Measurements from ENCODE around the gene IL16.
"Not testable (repeated sequence)": the region's sequence is repeated elsewhere in the genome, so short reads cannot be mapped to it uniquely, and the experiment has no call there.

IL16 gene

GRCh38 chr15:81313686-81314085 is 117.0 kb downstream of the IL16 start:
- no peak for DNase-seq (ENCODE audit: low read depth in 2 of 2)

- DNase-seq (ENCODE audit: low read depth in 2 of 2) = no peak
Observed at GRCh38 chr15:81314378-81314777, 117.7 kb downstream of the IL16 start.

DNA sequence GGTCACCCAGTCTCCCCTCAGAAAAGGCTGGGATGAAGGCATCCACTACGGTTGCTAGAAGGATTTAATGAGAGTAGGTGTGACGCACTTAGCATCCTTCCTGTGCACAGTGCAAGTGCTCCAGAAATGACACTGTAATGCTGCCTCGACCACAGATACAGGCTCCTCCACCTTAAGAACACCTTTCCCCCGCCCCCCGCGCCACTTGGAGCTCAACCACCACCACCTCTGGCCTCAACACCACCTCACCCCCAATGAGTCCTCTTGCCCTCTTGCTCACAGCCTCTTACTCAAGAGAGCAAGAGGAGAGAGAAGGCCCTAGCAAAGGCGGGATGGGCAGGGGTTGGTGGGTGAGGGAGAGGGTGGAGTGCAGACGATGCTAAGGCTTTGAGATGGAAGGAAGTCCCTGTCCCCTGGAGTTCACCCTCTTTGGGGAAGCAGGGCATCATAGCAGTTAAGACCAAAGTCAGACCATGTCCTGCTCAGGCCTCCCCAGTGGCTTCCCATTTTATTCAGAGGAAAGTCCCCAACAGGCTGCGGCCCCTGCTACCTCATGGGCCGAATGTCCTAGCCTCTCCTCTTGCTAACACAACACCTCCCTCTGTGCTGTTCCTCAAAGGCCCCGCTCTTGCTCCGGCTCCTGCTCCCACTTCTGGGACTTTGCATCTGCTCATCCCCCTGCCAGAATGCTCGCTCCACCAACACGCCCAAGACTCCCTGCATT is 118.9 kb downstream of the IL16 start:
- DNase-seq (ENCODE audit: low read depth in 2 of 2) = no peak

GRCh38 chr15:81316267-81316666 is 119.6 kb downstream of the IL16 start:
- DNase-seq (ENCODE audit: low read depth in 2 of 2) = no peak

DNA sequence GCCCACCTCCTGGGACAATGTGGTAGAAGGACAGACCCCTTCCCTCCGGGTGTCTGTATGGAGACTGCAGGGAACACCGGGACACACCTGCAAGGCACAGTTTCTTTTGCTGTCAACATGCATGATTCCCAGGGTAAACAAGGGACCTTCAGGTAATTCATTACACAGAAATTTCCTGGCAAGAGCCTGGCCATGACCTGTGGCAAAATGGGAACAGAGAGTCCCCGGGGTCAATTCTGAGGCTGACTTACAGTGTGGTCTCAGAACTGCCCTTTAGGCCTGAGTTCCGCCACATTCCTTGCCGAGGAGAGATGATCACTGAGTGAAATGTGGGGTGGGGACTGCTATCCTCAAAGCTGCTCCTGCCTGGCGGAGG is 121.0 kb downstream of the IL16 start:
- no peak for DNase-seq (ENCODE audit: low read depth in 2 of 2)

DNA sequence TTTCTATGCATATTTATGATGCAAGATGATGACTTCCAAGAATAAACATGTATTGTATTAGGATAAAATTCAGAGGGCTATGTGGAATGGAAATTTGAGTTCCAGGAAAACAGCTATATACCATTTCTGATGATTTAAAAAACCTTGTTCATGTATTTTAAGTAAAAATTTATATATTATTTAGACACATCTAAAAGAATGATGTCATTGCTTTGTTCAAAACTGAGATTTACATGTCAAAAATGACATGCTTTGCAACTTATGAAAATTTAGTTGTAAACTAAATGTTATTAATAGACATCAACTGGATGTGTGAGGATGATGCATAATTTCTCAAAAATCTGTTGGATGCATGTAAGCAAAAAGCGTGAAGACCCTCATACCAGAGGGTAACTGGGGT is 125.0 kb downstream of the IL16 start:
- no peak for DNase-seq (ENCODE audit: low read depth in 2 of 2)

GRCh38 chr15:81322676-81323253 is 126.1 kb downstream of the IL16 start:
- no peak for DNase-seq (ENCODE audit: low read depth in 2 of 2)

DNA sequence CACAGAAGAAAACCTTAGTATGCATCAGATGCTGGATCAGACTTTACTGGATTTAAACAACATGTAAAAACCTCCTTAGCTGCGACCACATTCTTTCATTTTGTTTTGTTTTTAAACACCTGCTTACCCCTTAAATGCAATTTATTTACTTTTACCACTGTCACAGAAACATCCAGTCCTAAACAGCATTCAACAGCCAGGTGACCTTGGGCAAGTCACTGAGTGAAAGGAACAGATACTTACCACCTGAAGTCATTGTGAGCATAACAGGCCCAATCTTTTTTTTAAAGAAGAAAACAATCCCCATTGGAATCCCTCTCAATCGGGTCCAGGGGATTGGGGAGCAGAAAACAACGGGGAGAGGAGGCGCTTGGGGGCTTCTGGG is 126.9 kb downstream of the IL16 start:
- DNase-seq (ENCODE audit: low read depth in 2 of 2) = no peak

DNA sequence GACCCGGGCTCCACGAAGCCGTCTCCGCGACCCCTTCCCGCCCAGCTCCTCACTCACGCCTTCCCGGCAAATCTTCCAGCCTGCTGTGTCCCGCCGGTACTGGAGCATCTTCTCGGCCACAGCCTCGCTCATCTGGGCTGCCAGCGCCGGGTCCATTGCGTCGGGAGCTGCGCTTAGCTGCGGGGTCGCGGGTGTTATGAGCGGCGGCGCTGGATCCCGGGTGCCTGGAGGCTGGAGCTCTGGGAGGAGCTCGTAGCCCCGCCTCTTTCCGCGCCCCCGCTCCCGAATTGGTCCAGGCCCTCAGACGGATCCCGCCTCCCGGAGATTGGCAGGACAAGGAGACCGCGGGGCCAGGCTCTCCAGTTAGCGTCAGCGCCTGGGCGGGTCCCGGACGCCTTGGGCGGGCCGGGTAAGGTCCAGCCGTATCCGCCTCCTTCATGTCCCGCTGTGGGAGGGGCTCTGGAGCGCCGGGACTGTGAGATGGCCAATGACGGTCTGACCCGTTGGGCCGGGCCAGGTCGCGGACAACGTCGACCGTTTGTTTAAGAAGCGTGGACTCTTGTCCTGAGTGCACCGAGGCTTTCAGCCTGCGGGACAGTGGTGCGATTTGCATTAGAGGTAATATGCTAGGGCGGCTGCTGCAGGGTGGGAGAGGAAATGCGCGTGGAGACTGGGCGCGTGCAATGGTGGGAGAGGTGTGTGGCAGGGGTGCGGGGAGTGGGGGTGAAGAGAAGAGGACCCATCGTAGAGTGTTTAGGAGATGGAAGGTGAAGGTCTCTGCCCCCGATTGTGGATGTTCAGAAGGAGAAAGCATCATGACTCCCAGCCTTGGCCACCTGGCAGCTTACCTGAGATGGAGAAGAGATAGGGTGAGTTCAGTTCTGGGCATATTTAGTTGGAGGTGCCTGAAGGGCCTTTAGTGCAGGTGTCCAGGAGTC is 127.5 kb downstream of the IL16 start, which contains the start of gene STARD5:
Gene STARD5 (minus strand): TSS at position 198 of the 938 bp plus-strand sequence. CDS start 42 bp downstream, at position 156.
- peak; percentile 89 to 93 for DNase-seq (ENCODE audit: low read depth in 2 of 2)

GRCh38 chr15:81326466-81327212 is 130.0 kb downstream of the IL16 start:
- no peak for DNase-seq (ENCODE audit: low read depth in 2 of 2)

GRCh38 chr15:81327516-81327915 is 130.8 kb downstream of the IL16 start:
- no peak for DNase-seq (ENCODE audit: low read depth in 2 of 2)

DNA sequence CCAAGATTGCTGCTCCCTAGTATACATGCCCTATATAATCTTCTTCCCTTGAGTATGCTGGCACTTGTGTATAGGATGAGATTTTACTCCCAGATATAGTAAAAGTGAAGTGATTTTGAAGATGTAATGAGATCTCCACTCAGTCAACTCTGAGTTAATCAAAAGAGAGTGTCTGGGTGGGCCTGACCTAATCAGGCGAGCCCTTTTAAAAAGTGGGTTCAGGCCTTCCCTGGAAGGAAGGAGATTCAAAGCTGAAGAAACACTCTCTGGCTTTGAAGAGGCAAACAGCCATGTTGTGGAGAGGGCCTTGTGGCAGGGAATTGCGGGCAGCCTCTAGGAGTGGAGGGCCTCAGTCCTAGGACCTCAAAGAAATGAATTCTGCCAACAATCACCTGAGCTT is 132.8 kb downstream of the IL16 start:
- no peak for DNase-seq (ENCODE audit: low read depth in 2 of 2)

GRCh38 chr15:81330366-81331090 is 133.8 kb downstream of the IL16 start:
- no peak for DNase-seq (ENCODE audit: low read depth in 2 of 2)

DNA sequence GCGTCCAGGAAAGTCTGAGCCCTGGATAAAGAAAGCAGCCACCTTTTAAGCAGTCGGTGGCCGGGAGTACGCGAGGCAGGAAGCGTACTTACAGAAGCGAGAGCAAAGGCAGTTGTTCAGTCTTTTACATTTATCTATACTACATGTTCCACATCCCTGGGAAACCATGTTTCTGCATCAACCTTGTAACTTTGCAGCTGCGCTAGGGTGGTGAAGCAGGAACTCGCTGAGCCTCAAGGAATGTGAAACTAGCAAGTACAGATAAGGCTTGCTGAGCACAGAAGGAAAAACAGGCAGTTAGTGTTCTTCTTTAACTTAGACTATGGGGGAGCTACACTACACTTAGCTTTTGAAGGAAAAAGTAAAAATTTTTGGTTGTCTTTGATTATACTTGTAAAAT is 134.5 kb downstream of the IL16 start:
- DNase-seq (ENCODE audit: low read depth in 2 of 2) = not testable (repeated sequence)

GRCh38 chr15:81331600-81331999 is 134.9 kb downstream of the IL16 start:
- DNase-seq (ENCODE audit: low read depth in 2 of 2) = no peak

DNA sequence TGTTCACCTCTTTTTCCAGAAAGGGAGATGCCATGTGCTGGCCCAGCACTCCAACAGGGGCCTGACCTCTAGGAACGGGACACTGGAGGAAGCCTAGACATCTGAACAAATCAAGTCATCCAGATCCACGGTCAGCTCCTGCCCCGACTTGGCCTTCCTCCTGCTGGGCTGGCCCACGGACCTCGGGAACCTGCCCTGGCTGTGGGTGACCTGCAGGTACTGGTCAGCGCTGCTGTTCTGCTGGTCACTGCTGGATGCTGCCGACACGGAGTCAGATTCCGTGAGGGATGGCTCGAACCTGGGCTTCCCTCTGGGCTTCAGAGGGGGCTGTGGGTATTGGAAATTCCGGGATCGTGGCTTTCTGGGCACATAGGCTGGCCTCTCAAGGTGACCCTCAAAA is 135.6 kb downstream of the IL16 start:
- DNase-seq (ENCODE audit: low read depth in 2 of 2) = no peak

DNA sequence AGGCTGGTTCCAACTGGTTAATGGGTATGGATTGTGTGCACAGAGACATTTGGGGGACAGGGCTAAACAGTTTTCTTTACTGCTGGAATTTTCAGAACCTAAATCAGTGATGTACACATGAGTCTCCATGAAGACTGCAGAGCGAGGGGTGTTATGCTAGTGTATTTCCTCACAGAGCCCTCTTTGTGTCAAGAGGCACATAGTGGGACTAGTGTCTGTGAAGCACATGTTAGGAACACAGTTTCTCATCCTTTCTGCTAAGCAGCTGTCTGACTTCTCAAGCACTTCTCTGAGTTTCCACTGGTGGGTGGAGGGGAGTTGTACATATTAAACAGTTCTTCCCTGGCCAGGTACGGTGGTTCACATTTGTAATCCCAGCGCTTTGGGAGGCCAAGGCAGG is 136.7 kb downstream of the IL16 start:
- DNase-seq (ENCODE audit: low read depth in 2 of 2) = no peak

DNA sequence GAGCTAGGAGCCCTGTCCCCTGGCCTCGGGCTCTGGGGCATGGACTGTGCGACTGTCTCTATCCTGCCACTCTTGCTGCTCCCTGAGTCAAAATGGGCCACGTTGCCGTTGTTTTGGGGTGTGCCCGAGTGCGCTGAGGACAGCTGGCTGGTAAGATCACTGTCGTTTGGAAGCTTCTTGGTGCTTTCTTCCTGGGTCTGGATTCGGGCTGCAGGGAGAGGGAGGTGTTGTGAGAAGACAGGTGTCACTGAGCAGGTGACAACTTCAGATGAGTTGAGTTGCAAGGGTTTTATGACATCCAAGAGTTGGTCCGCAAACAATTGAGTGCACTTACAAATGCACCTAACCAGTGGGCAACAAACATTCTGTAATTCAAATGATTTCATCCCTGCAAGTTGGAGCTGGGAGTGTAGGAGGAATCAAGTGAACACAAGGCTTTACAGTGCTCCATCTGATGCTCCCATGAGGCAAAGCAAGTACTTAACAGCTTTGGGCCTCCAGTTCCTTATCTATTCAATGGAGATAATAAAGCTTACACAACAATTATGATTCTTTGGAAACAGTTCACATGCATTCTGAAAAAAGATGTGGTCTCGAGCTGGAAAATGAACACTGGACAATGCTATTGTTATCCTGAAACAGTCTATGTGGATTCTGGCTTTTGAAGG is 138.2 kb downstream of the IL16 start:
- no peak for DNase-seq (ENCODE audit: low read depth in 2 of 2)

DNA sequence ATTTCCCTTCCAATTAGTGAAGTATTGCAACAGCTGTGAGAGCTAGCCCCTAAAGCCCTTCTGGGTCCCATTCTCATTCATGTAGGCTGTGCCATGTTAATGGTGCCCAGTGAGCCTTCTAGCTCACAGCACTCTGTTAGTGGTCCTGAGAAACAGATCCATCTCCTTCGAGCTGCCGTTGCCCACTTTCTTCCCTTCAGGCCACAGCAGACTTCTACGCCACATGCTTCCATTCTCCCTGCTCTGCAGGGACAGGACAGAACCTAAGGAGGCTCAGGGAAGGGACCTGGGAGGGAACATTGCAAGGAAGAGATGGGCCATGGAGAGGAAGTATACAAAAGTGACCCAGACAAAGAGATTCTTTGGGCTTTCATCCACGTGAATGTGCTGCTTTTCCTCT is 139.0 kb downstream of the IL16 start:
- DNase-seq (ENCODE audit: low read depth in 2 of 2) = no peak

DNA sequence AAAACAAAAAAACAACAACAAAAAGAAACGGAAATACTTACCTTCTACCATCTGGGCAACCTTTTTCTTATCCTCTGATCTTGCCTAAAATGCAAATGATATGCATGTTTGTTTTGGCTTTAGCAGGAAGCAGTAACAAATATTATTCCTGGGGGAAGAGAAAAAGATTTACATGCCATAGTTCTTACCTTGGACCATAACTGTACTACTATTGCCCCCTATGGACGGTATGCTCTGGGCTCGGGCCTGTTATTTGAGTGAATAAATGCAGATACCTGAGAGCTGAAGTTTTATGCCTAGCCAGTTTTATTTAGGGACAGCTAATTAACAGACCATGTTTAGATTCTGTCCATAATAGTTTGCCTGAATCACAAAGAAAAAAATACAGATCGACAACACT is 139.9 kb downstream of the IL16 start:
- DNase-seq (ENCODE audit: low read depth in 2 of 2) = no peak

DNA sequence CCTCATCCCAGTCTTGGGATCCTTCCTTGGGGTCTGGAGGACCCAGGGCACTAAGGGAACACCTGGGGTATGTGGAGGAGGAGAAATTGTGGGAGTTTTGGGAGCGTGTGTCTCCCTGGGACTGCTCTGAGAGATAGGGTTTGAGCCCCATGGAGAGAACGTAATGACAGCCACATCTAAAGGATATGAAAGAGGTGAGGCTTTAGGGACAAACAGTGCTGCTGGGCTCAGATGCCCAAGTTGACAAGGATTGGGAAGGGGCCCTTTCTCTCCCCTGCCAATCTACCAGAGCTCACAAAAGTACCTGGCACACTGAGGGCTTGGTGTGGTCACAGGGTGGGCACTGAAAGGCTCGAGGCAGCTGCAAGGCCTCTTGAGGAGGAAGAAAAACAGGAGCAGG is 140.6 kb downstream of the IL16 start:
- DNase-seq (ENCODE audit: low read depth in 2 of 2) = no peak

Measured in stimulated activated CD8-positive, alpha-beta memory T cell treated with anti-CD3 and anti-CD28 coated beads, Interleukin-2, amount 100 ng/mL, for 1 hour (primary cell).